GM19025 (cell line): Measurements from ENCODE around the gene PDPN.
"Not testable (repeated sequence)": the region's sequence is repeated elsewhere in the genome, so short reads cannot be mapped to it uniquely, and the experiment has no call there.

Experiments
- ATAC-seq: cut with Tn5 transposase; IDR thresholded peaks from one replicate; pipeline ENCODE4 v1.9.1; 2021; ENCODE audit warnings: mild to moderate bottlenecking, low read depth, moderate library complexity; ENCODE audit not compliant: unreplicated experiment

Gene PDPN, protein sequence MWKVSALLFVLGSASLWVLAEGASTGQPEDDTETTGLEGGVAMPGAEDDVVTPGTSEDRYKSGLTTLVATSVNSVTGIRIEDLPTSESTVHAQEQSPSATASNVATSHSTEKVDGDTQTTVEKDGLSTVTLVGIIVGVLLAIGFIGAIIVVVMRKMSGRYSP

DNA sequence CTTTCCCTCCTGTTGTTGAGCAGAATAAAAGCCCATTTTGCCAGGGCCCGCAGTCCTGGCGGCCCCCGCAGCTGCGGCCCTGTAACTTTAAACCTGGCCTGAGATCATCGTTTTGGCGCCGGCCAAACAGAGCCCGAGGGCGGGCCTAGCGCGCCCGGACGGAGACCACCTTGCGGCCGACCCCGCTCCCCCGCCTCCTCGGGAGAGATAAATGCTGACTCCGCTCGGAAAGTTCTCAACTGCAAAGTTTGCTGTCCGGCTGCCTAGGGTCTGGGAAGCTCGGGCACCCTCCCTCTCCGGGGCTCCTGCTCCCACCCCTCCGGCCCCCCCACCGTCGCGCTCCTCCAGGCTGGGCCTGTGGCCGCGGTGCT, at the start of gene PDPN:
PDPN (plus strand) TSS at position 238 of the 371 bp plus-strand sequence. CDS start 202 bp downstream, outside the sequence.
- no peak for ATAC-seq

DNA sequence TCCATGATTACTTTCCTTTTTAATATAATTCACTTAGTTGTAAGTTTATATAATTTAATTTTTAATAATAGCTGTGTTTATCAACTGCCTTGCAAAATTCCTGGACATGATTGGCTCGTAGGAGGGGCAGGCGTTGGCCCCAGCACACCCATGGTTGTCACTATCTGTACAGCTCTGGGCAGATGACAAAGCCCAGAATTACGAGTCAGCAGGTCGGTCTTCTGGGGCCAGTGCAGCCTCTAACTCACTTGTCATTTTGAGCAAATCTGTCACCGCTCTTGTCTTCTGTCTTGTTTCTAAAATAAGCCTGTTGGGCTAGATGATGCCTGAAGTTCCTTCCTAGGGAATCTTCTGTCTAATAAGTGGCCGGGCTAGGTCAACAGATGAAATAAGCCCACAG, 48.4 kb upstream of the PDPN start:
- ATAC-seq = no peak

DNA sequence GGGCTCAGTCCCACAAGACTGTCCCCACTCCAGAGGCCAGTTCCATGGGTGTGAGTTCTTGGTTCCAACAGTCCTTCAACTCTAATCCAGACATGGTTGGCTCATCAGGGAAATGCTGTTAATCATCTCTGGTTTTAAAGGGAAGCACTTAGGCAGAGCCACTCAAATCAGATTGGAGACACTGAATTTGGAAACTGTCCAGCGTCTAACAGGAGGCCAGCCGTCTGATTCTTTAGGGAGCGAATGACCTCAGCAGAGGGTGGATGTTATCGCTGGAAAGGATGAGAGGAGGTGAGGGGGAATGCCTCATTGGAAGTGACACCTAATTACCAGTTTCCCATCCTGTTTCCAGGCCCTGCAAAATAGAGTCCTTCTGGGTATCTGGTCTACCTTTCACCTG, 47.1 kb upstream of the PDPN start:
- no peak for ATAC-seq

GRCh38 chr1:13538832-13539231, 44.8 kb upstream of the PDPN start:
- ATAC-seq = no peak

DNA sequence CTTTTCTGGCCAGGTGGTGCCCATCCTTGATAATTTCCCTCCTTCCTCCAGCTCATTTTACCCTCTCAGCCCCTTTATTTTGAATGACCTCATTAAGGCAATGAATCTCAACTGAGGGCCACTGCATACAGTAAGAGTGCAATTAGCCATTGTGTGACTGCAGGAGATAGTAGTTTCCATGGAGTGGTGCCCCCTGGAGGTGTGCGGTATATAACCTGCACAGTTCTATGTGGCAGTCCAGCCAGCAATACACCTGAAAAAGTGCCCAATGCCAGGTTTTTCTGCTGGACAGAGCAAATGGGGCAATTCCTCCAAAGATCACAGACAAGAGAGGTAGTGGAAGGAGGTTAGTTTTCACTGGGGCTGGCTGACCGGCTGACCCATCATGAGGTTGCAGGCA, 43.9 kb upstream of the PDPN start:
- no peak for ATAC-seq

DNA sequence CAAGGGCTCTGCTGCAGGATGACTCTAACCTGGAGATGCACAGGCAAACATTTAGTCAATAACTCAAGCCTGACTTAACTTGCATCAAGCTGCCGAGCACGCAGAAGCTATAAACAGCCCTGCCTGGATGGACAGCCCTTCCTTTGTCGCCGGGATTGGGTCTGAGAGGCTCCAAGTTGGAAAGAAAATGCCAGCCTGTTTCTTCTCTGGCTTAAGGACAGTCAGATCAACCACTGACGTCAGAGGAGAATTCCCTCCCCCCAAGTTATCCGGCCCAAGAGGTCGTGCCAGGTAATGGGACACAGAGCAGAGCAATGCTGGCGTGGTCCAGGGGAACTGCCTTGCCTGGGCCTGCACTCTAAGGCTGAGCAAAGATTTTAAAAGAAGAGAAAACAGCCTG, 42.8 kb upstream of the PDPN start:
- ATAC-seq = no peak

- no peak for ATAC-seq
Measured at GRCh38 chr1:13541435-13542215, 42.0 kb upstream of the PDPN start.

DNA sequence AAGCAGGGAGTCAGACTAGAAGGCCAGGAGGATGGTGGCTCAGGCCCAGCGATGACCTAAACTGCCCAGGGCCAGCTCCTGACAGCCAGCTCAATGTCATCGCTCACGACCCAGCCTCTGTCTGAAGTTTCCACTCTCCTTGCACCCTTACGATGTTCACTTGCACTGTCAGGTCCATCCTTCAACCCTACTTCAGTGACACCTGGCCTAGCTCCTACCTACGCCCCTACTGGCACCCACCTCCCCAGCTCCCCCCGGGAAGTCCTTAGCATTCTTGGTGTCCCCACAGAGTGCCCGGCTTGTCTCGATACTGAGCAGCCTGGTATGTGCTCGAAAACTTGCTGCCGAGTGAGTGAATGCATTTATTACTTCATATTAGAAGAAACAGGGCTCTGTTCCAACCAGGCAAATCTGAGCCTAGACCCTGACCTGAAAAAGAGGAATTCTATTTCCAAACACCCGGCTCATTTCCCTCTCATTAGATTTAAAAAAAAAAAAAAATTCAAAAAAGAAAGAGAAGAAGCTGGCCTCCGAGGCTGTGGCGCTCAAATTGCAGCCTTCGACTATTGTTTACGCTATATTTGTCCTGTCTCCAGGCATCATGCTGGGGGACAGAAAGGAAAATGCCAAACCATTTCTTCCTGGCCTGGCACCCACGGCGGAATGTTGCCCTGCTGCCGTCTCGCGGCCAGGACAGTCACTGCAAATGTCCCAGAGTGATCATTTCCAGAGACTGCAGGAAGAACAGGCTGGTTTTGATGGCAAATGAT, 40.0 kb upstream of the PDPN start:
- ATAC-seq = no peak

DNA sequence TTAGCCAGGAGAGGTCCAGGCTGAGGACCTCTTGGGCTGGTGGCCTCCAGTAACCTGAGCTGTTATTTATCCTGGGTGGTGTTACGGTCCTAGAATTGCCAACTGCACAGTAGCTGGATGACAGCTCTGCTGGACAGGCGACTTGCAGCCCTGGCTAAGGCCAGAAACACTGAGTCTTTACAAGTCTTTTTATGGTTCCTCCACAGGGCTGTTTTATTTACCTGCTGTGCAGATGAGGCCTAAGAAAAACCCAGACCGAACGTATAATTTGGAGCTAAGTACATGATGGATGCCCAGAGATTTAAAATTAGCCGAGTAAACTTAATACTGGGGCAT, 39.4 kb upstream of the PDPN start:
- ATAC-seq = no peak

DNA sequence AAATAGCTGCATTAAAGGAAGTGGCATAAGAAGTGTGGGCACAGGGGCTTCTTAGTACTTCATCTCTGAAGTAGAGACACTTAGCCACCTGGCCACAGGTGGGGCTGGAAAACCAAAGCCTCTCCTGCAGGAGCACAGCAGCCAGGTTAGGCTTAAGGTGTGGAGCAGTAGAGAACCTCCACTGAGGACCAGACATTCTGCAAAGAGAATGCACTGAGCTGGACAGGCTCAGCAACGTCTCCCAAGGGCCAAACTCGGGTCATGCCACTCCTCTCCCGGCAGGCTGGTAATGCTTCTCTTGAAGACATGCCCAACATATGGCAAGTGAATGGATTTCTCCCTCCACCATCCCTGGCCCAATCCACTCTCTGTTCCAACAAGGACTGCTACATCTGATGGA, 36.8 kb upstream of the PDPN start:
- no peak for ATAC-seq

DNA sequence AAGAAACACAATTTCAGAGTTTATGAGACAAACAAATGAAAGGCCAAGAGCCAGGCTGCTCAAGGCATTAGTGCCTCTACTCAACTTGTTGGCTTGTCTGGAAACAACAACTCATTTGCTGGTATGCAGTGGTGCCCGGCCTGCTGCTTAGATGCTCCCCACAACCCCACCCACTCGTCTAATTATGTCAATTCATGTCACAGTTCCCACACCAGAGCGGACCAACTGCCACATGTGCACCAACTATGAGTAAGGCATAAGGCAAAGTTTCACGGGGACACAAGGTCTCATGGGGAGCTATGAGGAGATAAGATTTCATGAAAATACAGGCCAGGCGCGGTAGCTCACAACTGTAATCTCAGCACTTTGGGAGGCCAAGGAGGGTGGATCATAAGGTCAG, 35.4 kb upstream of the PDPN start:
- ATAC-seq = no peak

- no peak for ATAC-seq
Measured at GRCh38 chr1:13549021-13549420, 34.6 kb upstream of the PDPN start.

DNA sequence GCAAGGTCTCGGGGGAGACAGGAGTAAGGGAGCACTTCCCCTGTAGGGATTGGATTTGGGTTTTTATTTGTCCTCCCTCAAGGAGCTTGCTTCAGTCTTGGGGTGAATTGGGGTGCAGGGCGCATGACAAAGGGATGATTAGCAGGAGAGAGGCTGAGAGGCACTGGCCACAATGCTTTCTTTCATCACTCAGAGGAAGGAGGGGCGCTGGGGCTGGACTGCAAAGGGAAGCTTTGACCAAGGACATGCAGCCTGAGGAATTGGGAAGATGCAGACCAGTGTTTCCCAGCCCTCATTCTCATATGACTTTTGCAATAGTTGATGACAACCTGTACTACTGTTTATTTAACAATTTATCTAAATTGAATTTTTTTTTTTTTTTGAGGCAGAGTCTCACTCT, 34.1 kb upstream of the PDPN start:
- ATAC-seq = no peak

DNA sequence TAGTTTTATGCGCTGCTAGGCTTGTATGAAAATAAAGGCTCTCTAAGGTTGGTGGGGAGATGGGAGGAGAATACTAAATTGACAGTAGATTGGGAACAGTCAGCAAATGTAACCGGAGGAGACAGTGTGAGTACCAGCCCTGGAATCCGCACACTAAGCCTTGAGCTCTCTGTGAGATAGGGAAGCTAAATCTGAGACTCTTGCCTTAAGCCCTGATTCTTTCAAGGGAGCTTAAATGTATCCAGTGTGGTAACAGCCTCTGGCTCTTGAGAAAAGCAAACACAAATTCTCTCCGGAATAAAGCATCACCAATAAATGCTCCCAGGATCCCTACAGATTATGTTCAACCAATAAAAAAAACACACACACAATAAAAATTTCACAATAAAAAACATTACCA, 33.0 kb upstream of the PDPN start:
- no peak for ATAC-seq

DNA sequence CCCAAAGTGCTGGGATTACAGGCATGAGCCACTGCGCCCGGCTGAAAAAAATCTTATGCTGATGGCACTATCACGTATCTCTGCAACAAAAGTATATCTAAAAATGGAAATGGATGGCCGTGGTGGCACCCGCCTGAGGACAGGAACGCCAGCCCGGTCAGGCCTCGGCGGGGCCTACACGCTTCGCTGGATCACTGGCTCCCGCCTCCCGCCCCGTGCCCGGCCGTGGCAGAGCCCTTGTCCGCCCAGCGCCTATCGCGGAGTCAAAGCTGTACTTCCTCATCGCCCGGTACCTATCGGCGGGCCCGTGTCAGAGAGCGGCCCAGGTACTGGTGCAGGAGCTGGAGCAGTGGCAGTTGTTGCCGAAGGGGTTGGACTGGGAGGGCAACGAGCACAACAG, 28.8 kb upstream of the PDPN start:
- ATAC-seq = no peak

DNA sequence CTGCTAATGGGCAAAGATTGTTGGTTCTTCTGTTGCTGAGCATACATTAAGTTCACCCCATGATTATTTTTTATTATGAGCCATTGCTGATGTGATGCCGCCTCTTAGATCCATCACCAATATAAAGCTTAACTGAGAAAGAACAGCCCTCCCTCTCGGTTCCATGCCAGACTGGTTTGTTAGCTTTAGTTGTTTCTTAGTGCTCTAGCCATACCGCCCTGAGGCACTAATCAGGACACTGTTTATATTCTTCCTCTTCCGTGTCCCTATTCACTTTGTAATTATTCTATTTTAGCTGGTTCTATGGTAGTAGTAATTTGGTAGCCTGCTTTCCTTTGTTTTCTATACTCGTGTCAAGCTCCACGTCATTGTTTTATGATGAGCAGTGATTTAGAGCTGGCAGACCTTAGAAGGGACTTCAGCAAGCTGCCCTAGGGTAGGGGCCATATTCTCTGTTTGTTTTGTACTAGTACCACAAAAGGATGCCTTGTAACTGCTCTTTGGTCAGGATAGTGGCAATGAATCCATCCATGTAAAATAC, 27.3 kb upstream of the PDPN start:
- ATAC-seq = no peak

GRCh38 chr1:13560541-13560940, 23.1 kb upstream of the PDPN start:
- no peak for ATAC-seq

DNA sequence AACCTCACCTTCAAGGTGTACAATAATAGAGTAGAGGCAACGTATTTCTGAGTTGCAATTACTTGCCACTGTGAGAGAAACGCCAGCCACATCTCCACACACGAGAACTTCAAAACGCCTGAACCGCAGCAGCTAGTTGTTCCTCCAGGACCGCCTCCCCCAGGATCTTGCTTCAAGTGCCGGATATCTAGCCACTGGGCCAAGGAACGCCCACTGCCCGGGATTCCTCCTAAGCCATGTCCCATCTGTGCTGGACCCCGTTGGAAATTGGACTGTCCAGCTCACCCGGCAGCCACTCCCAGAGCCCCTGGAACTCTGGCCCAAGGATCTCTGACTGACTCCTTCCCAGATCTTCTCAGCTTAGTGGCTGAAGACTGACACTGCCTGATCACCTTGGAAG, 20.7 kb upstream of the PDPN start:
- not testable (repeated sequence) for ATAC-seq

DNA sequence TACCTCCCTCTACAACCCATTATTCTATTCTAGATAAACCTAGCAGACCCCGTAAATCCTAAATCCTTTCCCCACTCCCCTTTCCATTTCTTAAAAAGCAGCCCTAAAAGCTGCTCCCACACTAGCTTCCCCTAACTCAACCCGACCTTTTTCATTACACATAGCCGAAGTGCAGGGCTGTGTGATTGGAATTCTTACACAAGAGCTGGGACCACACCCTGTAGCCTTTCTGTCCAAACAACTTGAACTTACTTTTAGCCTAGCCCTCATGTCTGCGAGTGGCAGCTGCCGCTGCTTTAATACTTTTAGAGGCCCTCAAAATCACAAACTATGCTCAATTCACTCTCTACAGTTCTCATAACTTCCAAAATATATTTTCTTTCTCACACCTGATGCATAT, 19.6 kb upstream of the PDPN start:
- ATAC-seq = no peak

DNA sequence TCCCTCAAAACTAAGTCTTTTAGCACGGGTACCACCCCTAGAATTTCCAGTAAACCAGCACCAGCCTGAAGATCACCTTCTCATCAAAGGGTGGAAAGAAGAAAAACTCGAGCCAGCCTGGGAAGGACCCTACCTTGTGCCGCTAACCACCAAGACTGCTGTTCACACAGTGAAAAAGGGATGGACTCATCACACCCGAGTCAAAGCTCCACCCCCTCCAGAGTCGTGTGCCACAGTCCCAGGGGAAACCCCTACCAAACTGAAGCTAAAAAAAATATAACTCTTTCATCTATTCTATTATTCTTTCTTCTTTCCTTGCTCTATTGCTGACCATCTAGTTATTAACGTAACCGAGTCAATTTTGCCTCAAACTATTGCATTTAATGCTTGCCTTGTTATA, 13.2 kb upstream of the PDPN start:
- ATAC-seq = not testable (repeated sequence)

- no peak for ATAC-seq
Measured at GRCh38 chr1:13570924-13571323, 12.7 kb upstream of the PDPN start.

DNA sequence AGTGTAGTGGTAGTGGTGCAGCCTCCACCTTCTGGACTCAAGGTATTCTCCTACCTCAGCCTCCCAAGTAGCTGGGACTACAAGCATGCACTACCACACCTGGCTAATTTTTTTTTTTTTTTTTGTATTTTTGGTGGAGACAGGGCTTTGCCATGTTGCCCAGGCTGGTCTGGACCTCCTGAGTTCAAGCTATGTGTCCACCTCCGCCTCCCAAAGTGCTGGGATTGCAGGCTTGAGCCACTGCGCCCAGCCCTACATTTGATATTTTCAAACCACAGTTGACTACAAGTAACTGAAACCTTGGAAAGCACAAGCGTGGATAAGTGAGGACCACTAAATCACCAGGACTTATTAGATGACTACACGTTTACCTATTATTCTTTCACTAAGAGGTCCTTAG, 10.0 kb upstream of the PDPN start:
- ATAC-seq = no peak
